Putamen (tissue), 1 donor: ENCODE data around the gene PCSK1.

Experiments used
- DNase-seq: peaks from one replicate; pipeline ENCODE4 v3.0.0-alpha.2; 2016; ENCODE audit warnings: low spot score

PCSK1 gene

DNA sequence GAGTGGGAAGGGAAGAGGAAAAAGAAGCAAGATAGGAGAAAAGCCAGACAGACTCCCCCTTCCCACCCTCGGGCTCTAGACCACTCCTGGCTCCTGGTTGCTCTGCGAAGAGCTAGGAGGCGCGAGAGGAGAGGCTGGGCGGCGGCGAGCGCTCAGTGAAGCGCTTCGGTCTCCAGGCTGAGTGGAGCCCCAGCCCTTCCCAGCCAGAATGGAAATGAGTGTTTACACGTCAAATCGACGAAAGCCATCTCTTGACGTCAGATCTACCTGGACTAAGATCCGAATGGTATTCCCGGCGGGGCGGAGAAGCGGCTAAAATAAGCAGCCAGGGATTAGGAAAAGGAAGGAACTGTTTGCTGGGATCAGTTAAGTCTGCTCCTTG, at the start of gene PCSK1:
Gene PCSK1 (minus strand): TSS at position 183 of the 382 bp plus-strand sequence. CDS start 206 bp downstream, outside the sequence.
- no peak for DNase-seq

DNA sequence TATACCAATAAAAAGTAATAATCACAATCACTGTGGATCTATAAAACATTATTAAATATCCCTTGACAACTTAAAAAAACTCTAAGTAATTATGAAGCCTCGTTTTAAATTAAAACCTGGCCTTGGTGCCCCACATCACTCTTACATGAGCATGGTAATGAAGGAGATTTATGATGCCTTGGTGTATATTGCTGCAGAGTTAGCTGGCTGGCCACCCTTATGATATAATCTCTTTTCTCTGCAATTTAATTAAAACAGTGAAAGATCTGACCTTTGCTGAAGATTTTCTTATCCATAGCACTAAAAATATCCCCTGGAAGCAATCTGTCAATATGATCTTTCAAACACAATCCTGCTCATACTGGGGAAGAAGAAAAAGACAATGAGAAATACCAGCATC, 48.8 kb upstream of the PCSK1 start:
- DNase-seq: no peak

DNA sequence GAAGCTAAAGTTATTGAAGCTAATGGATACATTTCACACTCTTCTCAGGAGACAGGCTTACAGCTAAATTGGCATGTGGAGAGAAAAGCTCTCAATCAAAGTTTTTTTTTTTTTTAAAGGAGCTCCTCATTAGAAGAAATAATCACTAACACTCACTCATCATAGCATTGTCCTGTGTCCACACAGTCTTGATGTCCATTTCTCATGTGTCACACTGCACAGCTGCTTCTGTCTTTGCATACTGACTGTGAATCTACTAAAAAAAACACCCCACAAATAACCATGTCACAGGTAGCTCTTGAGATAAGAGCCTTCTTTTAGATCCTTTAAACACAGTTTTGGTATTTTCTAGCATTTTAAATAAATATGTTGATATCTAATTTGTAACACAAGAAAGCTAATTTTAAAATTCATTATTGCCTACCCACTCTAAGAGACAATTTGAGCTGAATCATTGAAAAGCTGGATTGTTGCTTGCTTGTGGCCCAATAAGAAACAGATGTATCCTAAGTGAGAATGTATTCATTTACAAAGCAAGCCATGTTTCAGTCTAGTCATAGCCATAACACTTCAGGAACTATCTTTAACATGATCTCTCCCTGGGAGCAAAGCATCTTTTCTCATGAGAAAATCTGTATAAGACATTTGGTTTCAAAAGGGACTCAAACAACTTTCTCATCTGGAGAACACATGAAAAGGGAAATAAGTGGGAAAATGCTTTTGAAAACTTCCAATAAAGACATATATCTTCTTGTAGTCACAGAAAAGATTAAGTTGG, 48.1 kb upstream of the PCSK1 start:
- no peak for DNase-seq

DNA sequence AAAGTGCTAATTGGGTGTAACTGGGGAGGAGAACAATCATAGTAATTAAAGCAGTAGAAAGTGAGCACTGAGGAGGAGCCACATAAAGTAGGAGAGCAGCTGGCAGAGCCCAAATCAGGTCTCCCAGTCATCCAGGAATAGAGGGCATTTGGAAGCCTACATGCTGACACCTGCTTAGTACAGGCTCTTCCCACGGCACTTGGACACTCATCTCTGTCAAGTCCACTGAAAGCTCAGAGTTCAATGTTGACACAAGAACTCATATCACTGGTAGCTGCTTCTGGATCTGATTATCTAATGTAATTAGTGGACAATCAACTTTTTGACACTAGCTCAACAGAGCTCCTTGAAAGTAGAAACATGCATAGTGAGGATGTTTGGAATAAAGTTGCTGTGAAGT, 45.9 kb upstream of the PCSK1 start:
- DNase-seq: no peak

DNA sequence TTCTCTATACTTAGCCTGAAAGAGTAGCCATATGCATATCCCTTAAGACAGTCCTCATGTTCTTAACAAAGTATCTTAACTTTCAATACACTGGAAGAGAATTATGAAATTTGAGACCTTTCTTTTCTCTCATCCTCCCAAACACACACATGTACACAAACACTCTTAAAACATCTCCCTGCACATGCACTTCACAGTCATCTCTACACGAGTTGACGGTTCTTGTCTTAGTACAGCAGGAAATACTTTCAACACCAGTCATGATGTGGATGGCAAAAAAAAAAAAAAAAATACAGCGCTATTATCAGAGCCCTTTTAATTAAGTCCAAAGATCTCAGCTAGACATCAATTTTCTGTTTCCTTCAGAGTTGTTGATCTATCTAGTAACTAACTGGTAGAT, 43.6 kb upstream of the PCSK1 start:
- DNase-seq: no peak

DNA sequence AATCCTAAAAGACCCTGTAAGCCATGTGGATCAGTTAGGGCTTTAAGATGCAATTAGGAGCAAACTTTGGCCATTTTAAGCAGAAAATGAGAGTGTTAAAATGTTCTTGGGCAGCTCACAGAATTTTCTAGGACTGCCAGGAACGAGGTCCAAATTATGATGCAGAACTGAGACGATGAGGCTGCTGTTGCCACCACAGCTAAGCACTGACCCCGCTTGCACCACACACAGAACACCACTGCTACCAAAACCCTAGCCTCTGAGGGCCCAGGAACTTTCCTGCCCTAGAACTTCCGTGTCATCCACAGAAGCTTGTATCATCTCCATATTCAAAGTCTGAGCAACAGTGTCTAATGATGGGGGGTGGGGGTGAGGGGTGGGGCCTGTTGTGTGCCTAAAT, 41.0 kb upstream of the PCSK1 start:
- no peak for DNase-seq

DNA sequence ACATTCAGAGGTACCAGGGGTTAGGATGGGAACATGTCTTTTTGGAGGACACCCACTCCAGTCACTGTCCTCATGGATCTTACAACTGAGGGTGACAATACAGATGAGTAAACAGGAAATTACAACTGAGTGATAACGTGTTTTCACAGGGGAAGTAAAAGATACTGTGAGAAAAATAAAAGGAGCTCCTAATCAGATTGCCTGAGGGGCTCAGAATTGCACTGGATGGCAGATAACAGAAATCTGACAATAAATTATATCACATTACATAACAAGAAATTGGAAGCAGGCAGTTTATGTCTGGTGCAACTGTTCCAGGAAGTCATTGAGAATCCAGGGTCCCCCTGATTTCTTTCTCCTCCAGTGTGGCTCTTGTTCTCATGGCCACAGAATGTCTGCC, 40.1 kb upstream of the PCSK1 start:
- DNase-seq: no peak

DNA sequence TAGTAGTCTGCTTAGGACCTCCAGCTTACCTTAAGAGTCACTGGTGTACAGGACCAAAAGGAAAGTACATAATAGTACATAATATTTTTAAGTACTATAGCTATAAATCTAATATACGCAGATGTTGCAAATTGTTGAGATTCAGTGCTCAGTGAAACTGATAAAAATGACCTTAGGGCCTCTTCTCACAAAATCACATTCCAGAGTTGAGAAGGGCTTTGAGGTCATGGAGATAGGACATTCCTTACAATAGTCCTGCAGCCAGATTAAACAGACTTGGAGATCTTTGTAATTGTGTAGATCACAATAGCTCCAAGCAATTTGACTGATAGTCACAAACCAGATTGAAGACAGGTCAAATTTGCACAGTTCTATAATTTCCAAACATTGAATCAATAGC, 37.7 kb upstream of the PCSK1 start:
- no peak for DNase-seq

DNA sequence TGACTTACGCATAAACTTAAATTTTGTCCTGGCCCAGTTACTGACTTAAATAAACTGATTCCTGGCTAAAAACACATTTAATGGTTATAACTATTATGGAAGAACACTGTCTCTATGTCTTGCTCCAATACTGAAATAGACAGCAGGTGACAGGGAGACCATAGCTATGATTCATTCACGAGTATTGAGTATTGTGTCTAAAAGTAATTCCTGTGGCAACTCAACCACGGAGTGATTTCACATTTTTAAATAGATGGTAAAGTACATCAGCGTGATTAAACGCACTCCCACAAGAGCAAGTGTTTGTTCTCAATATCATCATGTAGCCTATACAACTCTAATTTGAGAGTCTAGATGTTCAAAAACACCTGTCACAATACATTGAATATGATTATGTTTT, 35.9 kb upstream of the PCSK1 start:
- no peak for DNase-seq

DNA sequence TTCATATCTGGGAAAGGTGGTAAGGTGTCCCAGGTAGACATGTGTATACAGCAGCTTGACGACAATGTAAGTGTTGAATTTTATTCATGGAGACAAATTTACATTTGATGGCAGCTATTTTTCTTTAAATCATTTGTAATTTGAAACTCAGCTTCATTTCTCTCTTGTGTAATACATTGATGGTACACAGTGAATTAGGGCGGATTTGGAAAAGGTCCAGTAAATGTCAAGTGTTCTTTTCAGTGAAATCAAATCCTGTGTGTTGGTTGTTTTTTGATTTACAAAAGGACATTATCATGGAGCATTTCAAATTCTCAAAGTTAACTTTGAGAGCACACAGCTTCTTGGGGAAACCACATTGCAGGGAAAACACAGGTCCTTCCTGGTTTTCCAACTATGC, 30.0 kb upstream of the PCSK1 start:
- DNase-seq: no peak

DNA sequence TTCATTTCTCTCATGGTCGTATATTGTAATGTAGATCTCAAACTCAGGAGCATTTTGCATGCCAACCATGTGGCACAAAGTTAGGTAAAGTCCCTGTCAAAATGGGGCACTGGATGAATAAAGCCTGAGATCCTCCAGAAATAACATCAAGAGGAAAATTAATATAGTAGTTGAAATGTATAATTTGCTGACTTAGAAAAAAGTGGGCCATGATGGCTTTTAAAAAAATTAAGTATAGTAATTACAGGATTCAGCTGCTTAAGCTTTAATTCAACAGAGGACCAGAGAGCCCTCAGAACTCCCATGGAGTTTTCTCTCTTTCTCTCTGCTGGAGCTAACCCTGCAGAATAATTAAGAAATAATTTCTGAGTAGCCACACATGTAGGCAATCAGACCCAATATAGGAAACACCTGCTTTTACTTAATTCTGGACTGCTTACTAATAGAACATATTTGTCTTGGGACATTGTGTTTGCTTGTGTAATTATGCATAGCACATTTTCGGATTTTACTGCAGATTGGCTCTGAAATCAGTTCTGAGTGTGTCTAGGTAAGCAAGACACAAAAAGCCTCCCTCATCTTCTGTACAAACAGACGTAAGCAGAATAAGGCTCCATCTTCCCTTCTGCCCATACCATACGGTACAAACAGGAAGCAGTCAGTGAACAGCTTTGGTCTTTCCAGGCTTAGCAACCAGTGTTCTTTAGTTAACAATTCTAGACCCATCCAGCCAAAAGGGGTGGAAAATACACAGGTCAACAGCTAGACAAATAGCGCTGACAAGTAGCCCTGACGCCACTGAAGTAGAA, 26.5 kb upstream of the PCSK1 start:
- no peak for DNase-seq

DNA sequence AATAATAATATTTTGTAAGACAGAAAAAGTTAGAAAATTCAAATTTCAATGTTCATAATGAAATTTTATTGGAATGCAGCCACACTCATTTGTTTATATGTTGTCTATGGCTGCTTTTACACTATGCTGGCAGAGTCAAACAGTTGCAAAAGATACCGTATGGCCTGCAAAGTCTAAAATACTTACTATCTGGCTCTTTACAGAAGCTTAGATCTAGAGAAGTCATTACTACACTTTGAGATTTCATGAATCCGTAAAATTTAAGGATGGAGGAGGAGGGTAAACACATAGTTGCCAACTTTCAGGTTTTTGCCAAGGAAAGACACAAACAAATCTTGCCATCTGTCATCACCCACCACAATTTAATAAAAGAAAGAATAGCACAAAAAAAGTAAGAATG, 25.1 kb upstream of the PCSK1 start:
- DNase-seq: no peak

DNA sequence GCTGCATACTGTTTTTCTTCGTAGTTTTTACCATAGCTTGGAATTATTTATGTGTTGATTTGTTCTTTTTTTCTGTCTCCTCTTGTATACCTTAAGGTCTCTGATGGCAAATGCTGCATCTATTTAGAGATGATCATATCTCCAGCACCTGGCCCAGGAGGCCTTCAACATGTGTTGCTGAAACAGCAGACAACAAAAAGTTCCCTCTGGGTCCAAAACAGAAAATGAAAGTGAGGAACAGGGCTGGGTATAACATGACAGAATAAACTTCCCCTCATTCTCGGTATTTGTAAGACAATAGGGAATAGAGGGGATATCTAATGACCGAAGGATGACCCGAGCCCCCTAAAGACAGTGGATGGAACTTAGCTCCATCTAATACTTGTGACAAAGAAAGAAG, 22.7 kb upstream of the PCSK1 start:
- no peak for DNase-seq

DNA sequence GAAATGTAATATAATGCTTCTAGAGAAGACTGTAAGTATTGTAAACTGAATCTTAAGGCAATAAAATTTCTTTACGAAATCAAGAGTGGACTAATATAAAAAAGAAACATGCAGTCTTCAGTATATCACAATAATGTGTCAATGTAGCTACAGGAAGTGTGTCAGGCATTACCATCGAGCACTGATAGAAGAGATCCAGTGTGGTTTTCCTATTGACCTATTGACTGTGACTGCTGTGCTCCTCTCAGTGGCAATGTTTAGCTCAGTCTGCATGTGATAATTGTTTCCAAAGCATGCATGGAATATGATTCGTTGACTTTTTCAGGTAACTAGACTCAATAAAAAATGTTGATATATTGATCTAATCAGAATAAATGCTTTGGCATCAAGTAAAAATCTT, 20.3 kb upstream of the PCSK1 start:
- DNase-seq: no peak

DNA sequence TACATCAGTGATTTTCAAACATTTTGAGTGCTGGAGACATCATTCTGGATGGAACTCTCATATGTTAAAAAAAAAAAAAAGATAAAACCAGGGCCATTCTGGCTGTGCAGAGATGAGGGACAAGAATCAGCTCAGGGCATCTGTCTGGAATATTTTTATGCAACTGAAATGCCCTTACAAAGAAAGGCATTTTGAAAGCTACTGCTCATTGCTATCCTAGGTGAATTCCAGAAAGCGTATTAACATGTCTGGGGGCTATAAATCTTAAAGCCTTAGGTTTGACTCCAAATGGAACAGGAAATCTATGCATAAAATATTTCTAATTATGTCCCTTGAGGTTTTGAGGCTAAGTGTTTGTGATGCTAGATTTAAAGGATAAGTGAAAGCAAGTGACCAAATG, 14.9 kb upstream of the PCSK1 start:
- no peak for DNase-seq

DNA sequence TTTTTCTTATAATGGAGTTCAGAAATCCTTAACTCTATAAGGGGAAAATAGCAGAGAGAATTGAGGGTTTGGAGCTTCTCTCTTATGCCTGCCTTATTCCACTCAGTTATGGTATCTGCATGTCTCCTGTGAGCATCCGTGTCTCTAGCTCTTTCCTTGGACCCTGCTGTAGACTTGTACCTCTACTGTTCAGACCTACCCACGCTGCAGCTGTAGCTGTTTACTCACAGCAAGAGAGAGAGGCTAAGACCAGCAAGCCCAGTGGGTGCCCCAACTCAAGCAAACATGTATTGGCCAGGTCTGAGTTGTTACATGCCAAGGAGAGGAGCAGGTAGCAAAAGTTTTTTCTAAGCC, 7.1 kb upstream of the PCSK1 start:
- DNase-seq: no peak

DNA sequence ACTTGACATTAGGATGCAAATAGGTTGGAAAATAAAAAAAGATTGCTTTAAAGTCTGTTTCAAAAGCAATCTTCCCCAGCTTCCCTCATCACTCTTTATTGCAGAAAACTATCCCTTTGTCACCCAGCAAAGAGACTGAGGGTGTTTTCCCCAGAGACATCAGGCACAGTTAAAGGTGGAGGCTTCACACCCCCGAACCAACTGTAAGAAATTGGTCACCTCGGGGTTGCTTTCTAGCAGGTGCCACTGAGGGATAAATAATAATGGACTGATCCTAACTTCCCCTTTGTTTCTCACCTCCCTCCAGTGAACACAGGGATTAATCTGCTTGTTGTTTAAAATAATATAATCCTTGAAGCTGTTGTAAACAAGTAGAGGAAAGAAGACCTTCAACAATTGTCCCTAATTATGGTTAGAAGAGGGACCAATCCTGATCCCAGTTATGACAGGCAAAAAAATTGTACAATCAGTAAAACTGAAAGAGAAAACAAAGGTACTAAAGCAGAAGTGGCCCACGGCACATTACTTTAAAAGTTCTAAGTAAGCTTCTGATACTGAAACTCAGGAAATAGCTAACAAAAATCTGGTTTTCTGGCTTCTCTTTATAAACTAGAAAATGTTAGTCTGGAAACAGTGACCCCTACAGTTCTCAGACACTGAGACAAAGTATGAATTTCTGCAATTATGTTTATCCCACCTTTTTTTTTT, 6.6 kb upstream of the PCSK1 start:
- no peak for DNase-seq

DNA sequence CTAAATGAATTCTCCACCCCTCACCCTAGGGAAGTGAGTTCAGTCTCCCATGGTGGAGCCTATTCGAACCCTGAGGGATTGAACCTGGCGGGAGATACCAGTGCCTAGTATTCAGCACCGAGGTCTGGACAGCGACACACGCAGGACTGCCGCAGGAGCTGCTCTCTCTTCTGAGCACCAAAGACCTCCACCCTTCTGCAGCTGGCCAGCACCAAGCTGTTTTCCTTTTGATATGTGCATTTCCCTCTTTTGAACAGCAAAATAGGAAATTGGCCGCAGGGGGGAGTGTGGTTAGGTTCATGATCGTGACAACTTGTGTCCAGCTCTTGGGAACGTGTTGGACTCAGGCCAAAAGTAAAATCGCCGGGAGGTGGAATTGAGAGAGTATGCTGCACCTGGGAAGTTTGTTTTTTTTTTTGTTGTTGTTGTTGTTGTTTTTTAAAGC, 1.2 kb upstream of the PCSK1 start:
- no peak for DNase-seq

DNA sequence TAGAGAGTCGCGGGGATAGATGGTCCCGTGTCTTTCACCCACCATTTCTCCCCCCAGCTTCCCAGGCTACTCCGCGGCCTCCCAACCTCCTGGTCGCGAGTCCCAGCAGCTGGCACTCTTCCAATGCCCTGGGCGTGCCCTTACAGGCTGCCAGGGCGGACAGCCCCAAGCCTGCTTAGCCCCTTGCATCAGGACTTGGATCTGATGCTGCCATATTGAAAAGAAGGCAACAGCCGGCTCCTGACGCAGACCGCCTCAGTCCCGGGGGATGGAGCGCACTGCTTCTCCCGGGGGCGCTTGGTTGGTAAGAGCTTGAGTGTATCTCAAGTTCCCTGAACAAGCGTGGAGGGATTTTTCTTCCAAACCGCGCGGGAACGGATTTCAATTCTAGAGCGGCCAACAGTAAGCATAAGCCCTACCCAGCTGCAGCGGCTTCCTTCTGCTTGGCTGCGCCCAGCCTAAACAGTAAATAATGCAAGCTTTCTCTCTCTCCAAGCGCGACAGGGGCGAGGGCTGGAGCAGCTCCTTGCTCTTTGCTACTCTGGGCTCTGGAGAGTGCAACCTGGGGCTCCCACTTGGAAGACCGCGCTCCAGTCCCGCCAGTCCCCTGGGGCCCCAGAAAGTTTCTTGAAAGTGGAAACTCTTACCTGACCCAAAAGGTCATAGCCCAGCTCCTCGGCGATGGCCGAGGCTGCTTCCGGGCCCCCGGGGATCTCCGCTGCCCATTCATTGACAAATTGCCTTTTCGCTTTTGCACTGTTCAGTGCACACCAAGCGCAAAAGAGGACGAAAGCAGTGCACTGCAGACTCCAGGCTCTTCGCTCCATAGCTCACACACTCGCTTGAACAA, 607 bp downstream of the PCSK1 start:
- no peak for DNase-seq

DNA sequence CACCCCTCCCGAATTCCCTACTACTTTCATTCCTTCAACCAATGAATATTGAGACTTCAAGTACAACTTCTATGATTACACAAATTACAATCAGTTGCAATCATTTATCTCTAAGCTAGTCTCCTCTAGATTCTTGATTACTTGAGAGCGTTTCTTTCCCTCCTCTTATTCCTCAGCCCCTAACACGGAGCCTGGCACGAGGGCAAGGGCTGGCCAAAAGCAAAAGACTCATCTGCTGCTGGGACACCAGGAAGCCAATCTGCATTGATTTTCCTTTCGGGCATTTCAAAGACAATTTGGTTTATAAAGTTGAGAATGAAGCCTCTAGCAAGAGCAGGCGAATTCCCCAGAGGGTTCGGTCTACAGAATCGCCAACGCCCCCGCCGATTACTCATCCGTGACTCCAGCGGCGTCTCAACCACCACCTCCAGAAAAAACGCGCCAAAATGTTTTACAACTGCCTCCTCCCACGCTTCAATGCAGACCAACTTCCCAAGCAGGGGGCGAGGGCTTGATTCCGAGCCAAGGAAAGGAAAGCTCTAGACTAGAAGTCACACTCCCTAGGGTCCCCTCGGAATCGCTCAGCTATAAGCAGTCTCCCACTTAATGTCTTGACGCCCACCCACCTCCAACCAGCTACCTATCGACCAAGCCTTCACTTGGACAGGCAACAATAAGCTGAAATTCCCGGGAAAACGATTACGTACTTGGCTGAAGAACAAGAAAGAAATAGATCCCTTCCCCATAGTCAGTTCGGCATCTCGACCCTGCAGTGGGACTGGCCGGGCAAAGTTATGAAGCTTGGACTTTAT, 1.5 kb downstream of the PCSK1 start:
- no peak for DNase-seq

DNA sequence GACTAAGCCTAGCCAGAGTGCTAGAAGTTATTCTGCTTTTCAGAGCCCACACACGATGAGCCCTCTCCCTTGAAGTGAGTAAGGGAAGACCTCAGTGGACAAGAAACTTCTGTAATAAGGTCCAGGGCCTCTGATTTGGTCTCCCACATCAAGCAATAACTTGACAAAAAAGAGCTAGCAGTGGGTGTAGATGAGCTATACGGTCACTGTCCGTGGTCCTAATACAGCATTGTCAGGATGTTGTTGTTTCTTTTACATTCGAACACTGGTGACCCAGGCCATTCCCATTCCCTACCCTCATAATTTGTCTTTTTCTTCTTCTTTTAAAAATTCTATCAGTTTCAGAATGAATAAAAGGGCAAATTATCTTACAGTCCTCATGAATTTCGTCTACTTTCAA, 5.2 kb downstream of the PCSK1 start:
- DNase-seq: no peak
